B cell (primary cell): ENCODE data around the gene CDT1.

ENCODE experiments used
- CTCF ChIP-seq: fragments of 200-600 bp; IDR thresholded peaks from one replicate; pipeline ENCODE4 v1.8.0; 2022; ENCODE audit warnings: antibody characterized with exemption, mild to moderate bottlenecking
- EZH2 ChIP-seq: IDR thresholded peaks from 2 replicates; pipeline ENCODE4 v1.6.1; 2012; ENCODE audit warnings: borderline replicate concordance, low read depth, mild to moderate bottlenecking, moderate library complexity, low read length; ENCODE audit not compliant: insufficient read depth, poor library complexity, severe bottlenecking

GRCh38 chr16:88761830-88762229 lies 41.8 kb upstream of the CDT1 start:
- TF ChIP-seq CTCF (no peak), EZH2 (no peak)
